GM18867 (cell line): Measurements from ENCODE around the gene MEPCE.
A peak's percentile ranks its signal among the peaks of the same experiment; 100 is the strongest.
"Not testable (repeated sequence)": the region's sequence is repeated elsewhere in the genome, so short reads cannot be mapped to it uniquely, and the experiment has no call there.

Experiments
- ATAC-seq: cut with Tn5 transposase; IDR thresholded peaks from one replicate; pipeline ENCODE4 v1.9.1; 2021; ENCODE audit warnings: mild to moderate bottlenecking, moderate library complexity; ENCODE audit not compliant: unreplicated experiment

The MEPCE gene

GRCh38 chr7:100433592-100434296 lies 4.1 kb downstream of the MEPCE start:
- ATAC-seq, result no peak

- ATAC-seq, result no peak
Measured at GRCh38 chr7:100434297-100435144, 4.9 kb downstream of the MEPCE start.

GRCh38 chr7:100435401-100436304 lies 6.0 kb downstream of the MEPCE start:
- peak; percentile 28 for ATAC-seq

- ATAC-seq, result no peak
Measured at GRCh38 chr7:100437150-100438100, 7.8 kb downstream of the MEPCE start.

- ATAC-seq, result no peak
Measured at GRCh38 chr7:100438172-100438571, 8.5 kb downstream of the MEPCE start.

GRCh38 chr7:100438731-100439130 lies 9.1 kb downstream of the MEPCE start:
- not testable (repeated sequence) for ATAC-seq

- not testable (repeated sequence) for ATAC-seq
Measured at GRCh38 chr7:100439244-100439643, 9.6 kb downstream of the MEPCE start.

GRCh38 chr7:100441641-100442535 lies 12.3 kb downstream of the MEPCE start:
- ATAC-seq, result no peak

- ATAC-seq, result no peak
Measured at GRCh38 chr7:100443096-100443840, 13.6 kb downstream of the MEPCE start.

- no peak for ATAC-seq
Measured at GRCh38 chr7:100444311-100445278, 15.0 kb downstream of the MEPCE start.

GRCh38 chr7:100446040-100446439 lies 16.4 kb downstream of the MEPCE start:
- ATAC-seq, result no peak

- not testable (repeated sequence) for ATAC-seq
Measured at GRCh38 chr7:100447363-100447762, 17.7 kb downstream of the MEPCE start.

- ATAC-seq, result no peak
Measured at GRCh38 chr7:100449190-100449795, 19.7 kb downstream of the MEPCE start.

GRCh38 chr7:100452513-100452912 lies 22.9 kb downstream of the MEPCE start:
- ATAC-seq, result no peak

GRCh38 chr7:100453854-100454253 lies 24.2 kb downstream of the MEPCE start:
- ATAC-seq, result not testable (repeated sequence)

- ATAC-seq, result no peak
Measured at GRCh38 chr7:100455206-100455605, 25.6 kb downstream of the MEPCE start.

- no peak for ATAC-seq
Measured at GRCh38 chr7:100456562-100456961, 26.9 kb downstream of the MEPCE start.
